HepG2 (cell line): ENCODE measurements around the gene MRPL27. TPM values are rescaled to one million over a fixed set of nuclear protein-coding genes. Genes with fewer than 3 reads are reported as not detected.

Experiments used
- ATAC-seq: fragments of 200-7000 bp; cut with Tn5 transposase; 3 replicates; pipeline ENCODE4 v1.9.1; 2020; ENCODE audit warnings: mild to moderate bottlenecking, moderate library complexity
- BruUV-seq: library from RNA; stranded (reverse); fragments of 400-500 nt; replicated peaks from 2 replicates; lab custom pipeline; 2021; lab: Mats Ljungman, UMichigan
- CTCF ChIA-PET: fragments of 300-600 bp; formaldehyde crosslinking; extraction: SDS; loops from one replicate; lab custom pipeline; 2021; ENCODE audit warnings: low total read pairs, inconsistent platforms, low intra/inter-chr PET ratio; lab: Yijun Ruan, JAX
- POLR2A ChIA-PET: fragments of 350-600 bp; sonication (Branson Sonifier 250); formaldehyde crosslinking; loops from one replicate; lab custom pipeline; 2020; ENCODE audit warnings: antibody characterized with exemption, inconsistent platforms; lab: Yijun Ruan, JAX
- DNase-seq: peaks from one replicate; pipeline ENCODE4 v3.0.0-alpha.2; 2015; ENCODE audit warnings: low spot score
- FAIRE-seq: peaks from 3 replicates; lab custom pipeline; 2011; peaks lifted over from hg19 to GRCh38; lab: Jason Lieb, UNC
- H2AFZ ChIP-seq: one replicate; pipeline ENCODE4 v1.6.1; 2011; ENCODE audit warnings: low read length, inconsistent platforms
- H3K27ac ChIP-seq: fragments of 300-600 bp; 3 replicates; pipeline ENCODE4 v1.8.0; 2011; ENCODE audit warnings: mixed run types, mild to moderate bottlenecking, mixed read lengths, low read length, inconsistent platforms; ENCODE audit not compliant: insufficient read depth; ENCODE audit errors: extremely low read length
- H3K27me3 ChIP-seq, 2 experiments: fragments of 200-600 bp in 1 of 2; 2 replicates in 1 of 2; 3 replicates in 1 of 2; pipeline versions ENCODE4 v1.6.0 to v1.8.0; 2011; ENCODE audit warnings: low read length in 2 of 2, mild to moderate bottlenecking in 2 of 2, moderate library complexity in 2 of 2, inconsistent platforms in 1 of 2; ENCODE audit not compliant: insufficient read depth in 2 of 2, control insufficient read depth in 1 of 2
- H3K36me3 ChIP-seq, 2 experiments: fragments of 200-600 bp in 1 of 2; replicated peaks in 1 of 2; 2 replicates in 1 of 2; 3 replicates in 1 of 2; pipeline versions ENCODE4 v1.5.1 to v1.8.0; 2011; ENCODE audit warnings: low read length in 2 of 2, inconsistent platforms in 1 of 2; ENCODE audit not compliant: insufficient read depth in 2 of 2, control insufficient read depth in 1 of 2
- H3K4me1 ChIP-seq: 2 replicates; pipeline ENCODE4 v1.5.1; 2012; ENCODE audit warnings: low read length, inconsistent platforms; ENCODE audit not compliant: insufficient read depth
- H3K4me2 ChIP-seq: 2 replicates; pipeline ENCODE4 v1.6.0; 2011; ENCODE audit warnings: low read depth, low read length, inconsistent platforms
- H3K4me3 ChIP-seq, 3 experiments: fragments of 200-600 bp in 1 of 3; sonication (generic), shearing (Covaris generic) in 1 of 3; replicated peaks in 1 of 3; 2 replicates each; pipeline ENCODE4 v1.5.1; 2011 to 2016; ENCODE audit warnings: low read length in 3 of 3, inconsistent platforms in 2 of 3, low read depth in 2 of 3, mild to moderate bottlenecking in 2 of 3, control low read depth in 1 of 3, mixed read lengths in 1 of 3; ENCODE audit not compliant: insufficient read depth in 1 of 3
- H3K79me2 ChIP-seq: one replicate; pipeline ENCODE4 v1.6.1; 2011; ENCODE audit warnings: low read length, inconsistent platforms; ENCODE audit not compliant: insufficient read depth
- H3K9ac ChIP-seq: 2 replicates; pipeline ENCODE4 v1.6.0; 2011; ENCODE audit warnings: mild to moderate bottlenecking, low read depth, low read length, inconsistent platforms; ENCODE audit not compliant: insufficient read depth
- H3K9me3 ChIP-seq: 2 replicates; pipeline ENCODE4 v1.5.1; 2012; ENCODE audit warnings: mild to moderate bottlenecking, low read length
- H4K20me1 ChIP-seq: 2 replicates; pipeline ENCODE4 v1.6.0; 2011; ENCODE audit warnings: inconsistent platforms, mild to moderate bottlenecking, low read length, moderate library complexity; ENCODE audit not compliant: insufficient read depth
- HMG20A ChIP-seq: IDR thresholded peaks from 2 replicates; pipeline ENCODE4 v1.6.1; 2016; ENCODE audit warnings: borderline replicate concordance
- SNRNP70 ChIP-seq: fragments of 200-400 bp; formaldehyde crosslinking; IDR thresholded peaks from 2 replicates; pipeline ENCODE4 v1.6.1; 2017; ENCODE audit warnings: mild to moderate bottlenecking, low read depth, low read length, moderate library complexity
- TGIF2 ChIP-seq: IDR thresholded peaks from 2 replicates; pipeline ENCODE4 v1.6.1; 2016; ENCODE audit warnings: control low read depth, missing compliant biosample characterization
- ZFP36L1 ChIP-seq: sonication (generic); formaldehyde crosslinking; IDR thresholded peaks from 2 replicates; pipeline ENCODE4 v1.8.0; 2022; ENCODE audit warnings: mild to moderate bottlenecking, missing genetic modification reagents, moderate library complexity
- WGBS: methylation state at CpG from one replicate; pipeline ENCODE4 v1.1.6; 2017; ENCODE audit warnings: low lambda C conversion rate; 5-methylcytosine and 5-hydroxymethylcytosine counted together
- in situ Hi-C: cut with HindIII; loops from 2 replicates; pipeline ENCODE4 v1.10.0; 2017; ENCODE audit warnings: low pct_unique_long_range_greater_than_20kb; ENCODE audit not compliant: extremely low pct_ligation_motif_present
- intact Hi-C: fragments of 100-400 bp; cut with micrococcal nuclease; formaldehyde crosslinking; loops from one replicate; pipeline ENCODE4 v1.10.0; 2022; ENCODE audit not compliant: unreplicated experiment
- polyA plus RNA-seq, 8 experiments: library from polyadenylated mRNA; depleted of rRNA in 3 of 8; stranded (reverse) in 7 of 8; unstranded in 1 of 8; fragments of >200 nt; fragmentation: Illumina TruSeq in 4 of 8; extraction: Trizol in 4 of 8; gene quantifications; 2 replicates each; pipeline versions ENCODE4 v1.2.1 to v1.2.3, GENCODE V29; 2011 to 2016; ENCODE audit warnings: low read depth in 4 of 8, missing spikeins in 1 of 8, mixed read lengths in 1 of 8; ENCODE audit not compliant: insufficient read depth in 1 of 8
- total RNA-seq, 5 experiments: library from RNA; depleted of rRNA; stranded (reverse); fragments of >200 nt; fragmentation: Illumina TruSeq; extraction: Trizol; gene quantifications; 2 replicates each; pipeline ENCODE4 v1.2.3, GENCODE V29; 2016; ENCODE audit warnings: low read depth in 1 of 5
- TF ChIP-seq, protein P1 (sequence below): sonication (generic); formaldehyde crosslinking; IDR thresholded peaks from 2 replicates; pipeline ENCODE4 v1.4.0; 2020; ENCODE audit warnings: missing genetic modification reagents
- TF ChIP-seq, protein P2 (sequence below): sonication (generic); formaldehyde crosslinking; IDR thresholded peaks from 2 replicates; pipeline ENCODE4 v1.8.0; 2022; ENCODE audit warnings: missing genetic modification reagents, mild to moderate bottlenecking, moderate library complexity, borderline replicate concordance

The MRPL27 gene
- total and polyA plus RNA-seq, 2 of the 13 experiments (the other 11 are each of a cell fraction or from before 2014, with no cell fraction given), result 137 to 217 TPM

DNA sequence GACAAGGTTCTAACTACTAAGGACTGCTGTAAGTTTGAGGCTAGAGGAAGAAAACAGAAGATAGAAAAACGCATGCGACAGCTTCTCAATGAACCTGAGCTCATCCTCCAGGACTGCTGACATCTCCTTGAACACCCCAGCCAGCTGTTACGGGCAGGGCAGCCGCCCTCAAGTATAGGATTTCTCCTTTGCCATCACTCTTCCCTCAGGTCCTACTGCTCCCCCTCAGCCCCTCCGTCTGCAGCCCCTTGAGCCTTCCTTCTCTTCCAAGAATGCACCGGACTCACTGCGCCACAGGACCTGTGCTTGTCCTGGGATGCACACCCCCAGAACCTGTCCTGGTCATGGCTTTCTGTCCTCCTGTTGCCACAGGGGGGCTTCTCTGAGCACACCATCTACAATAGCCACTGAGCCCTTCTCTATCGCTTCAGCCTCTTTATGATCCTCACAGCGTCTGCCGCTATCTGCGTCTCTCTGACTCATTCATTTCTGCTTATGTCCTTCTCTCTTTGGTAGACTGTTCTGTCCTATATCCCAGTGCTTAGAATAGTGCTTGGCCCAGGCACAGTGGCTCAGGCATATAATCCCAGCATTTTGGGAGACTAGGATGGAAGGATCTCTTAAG is 42.7 kb downstream of the MRPL27 start:
- DNase-seq (no peak), ATAC-seq (no peak), FAIRE-seq (no peak)
- Histone ChIP-seq H3K4me3 (no peak overlapping the region), H3K79me2 (no peaks in the 10 kb centered on the region), H3K4me1 (0 out of 2 replicates have a peak, but pooled peaks cover 5% of the 10 kb centered on the region), H3K36me3 (no peaks in the 10 kb centered on the region), H4K20me1 (no peaks in the 10 kb centered on the region), H3K9me3 (no peaks in the 10 kb centered on the region), H3K9ac (no peak overlapping the region), H3K27ac (no peak overlapping the region), H2AFZ (no peak overlapping the region), H3K27me3 (peaks cover 10 to 40% of the 10 kb centered on the region in 2 experiments; a peak in 4 of 5 replicates), H3K4me2 (no peak overlapping the region)
- TF ChIP-seq ZFP36L1 (CRISPR knock-in tag) (no peak), HMG20A (CRISPR knock-in tag) (no peak)
- TF ChIP-seq, protein P1, sequence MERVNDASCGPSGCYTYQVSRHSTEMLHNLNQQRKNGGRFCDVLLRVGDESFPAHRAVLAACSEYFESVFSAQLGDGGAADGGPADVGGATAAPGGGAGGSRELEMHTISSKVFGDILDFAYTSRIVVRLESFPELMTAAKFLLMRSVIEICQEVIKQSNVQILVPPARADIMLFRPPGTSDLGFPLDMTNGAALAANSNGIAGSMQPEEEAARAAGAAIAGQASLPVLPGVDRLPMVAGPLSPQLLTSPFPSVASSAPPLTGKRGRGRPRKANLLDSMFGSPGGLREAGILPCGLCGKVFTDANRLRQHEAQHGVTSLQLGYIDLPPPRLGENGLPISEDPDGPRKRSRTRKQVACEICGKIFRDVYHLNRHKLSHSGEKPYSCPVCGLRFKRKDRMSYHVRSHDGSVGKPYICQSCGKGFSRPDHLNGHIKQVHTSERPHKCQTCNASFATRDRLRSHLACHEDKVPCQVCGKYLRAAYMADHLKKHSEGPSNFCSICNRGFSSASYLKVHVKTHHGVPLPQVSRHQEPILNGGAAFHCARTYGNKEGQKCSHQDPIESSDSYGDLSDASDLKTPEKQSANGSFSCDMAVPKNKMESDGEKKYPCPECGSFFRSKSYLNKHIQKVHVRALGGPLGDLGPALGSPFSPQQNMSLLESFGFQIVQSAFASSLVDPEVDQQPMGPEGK (CRISPR knock-in tag), result no peak
- BruUV-seq, result no TSS peak
- POLR2A ChIA-PET, result no interaction called here
- intact Hi-C loops, result no loop called here
- in situ Hi-C loops, result no loop called here
- 61% methylated on average over 11 of the region's 11 CpGs for WGBS
- CTCF ChIA-PET, result no interaction called here

DNA sequence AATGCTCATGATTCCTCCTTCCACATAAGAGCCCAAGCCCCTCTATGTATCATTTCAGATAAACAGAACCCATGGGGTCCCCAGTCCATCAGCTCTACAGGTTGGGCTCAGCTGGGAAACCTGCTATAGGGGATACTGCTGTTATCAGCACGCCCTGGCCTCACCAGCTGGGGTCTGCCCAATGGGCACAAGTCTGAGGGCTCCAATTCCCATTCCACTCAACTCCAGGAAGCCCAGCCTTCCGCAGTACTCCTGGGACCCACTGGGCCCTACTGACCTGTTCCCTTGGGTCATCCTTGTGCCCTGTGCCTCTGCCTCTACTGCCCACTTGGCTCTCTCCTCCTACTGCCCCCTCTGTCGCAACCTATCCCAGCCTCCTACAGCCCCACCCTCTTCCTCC is 43.3 kb downstream of the MRPL27 start:
- peaks cover 10 to 44% of the 10 kb centered on the region in 2 experiments; a peak in 4 of 5 replicates for H3K27me3 ChIP-seq
- no TSS peak for BruUV-seq
- intact Hi-C loops (no loop called here), in situ Hi-C loops (no loop called here)
- H3K27ac ChIP-seq, result no peak overlapping the region
- no peaks in the 10 kb centered on the region for H3K9me3 ChIP-seq
- CTCF ChIA-PET, result no interaction called here
- H3K4me3 ChIP-seq, result no peak overlapping the region
- POLR2A ChIA-PET, result no interaction called here
- no peak overlapping the region for H2AFZ ChIP-seq
- H3K9ac ChIP-seq, result no peak overlapping the region
- TF ChIP-seq, protein P2, sequence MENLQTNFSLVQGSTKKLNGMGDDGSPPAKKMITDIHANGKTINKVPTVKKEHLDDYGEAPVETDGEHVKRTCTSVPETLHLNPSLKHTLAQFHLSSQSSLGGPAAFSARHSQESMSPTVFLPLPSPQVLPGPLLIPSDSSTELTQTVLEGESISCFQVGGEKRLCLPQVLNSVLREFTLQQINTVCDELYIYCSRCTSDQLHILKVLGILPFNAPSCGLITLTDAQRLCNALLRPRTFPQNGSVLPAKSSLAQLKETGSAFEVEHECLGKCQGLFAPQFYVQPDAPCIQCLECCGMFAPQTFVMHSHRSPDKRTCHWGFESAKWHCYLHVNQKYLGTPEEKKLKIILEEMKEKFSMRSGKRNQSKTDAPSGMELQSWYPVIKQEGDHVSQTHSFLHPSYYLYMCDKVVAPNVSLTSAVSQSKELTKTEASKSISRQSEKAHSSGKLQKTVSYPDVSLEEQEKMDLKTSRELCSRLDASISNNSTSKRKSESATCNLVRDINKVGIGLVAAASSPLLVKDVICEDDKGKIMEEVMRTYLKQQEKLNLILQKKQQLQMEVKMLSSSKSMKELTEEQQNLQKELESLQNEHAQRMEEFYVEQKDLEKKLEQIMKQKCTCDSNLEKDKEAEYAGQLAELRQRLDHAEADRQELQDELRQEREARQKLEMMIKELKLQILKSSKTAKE (CRISPR knock-in tag), result no peak
- TF ChIP-seq SNRNP70, result no peak
- no peak for TF ChIP-seq TGIF2 (CRISPR knock-in tag)
- ATAC-seq, result no peak
- no peak for DNase-seq
- no peak for FAIRE-seq
- H3K4me1 ChIP-seq, result 0 out of 2 replicates have a peak, but pooled peaks cover 5% of the 10 kb centered on the region
- H3K36me3 ChIP-seq, result no peaks in the 10 kb centered on the region
- no peak overlapping the region for H3K4me2 ChIP-seq
- H3K79me2 ChIP-seq, result no peaks in the 10 kb centered on the region
- no peaks in the 10 kb centered on the region for H4K20me1 ChIP-seq
- WGBS, result 24% methylated on average over 3 of the region's 3 CpGs
